ENCODE measurements around the gene SIRT4. TPM values are rescaled to one million over a fixed set of nuclear protein-coding genes. Genes with fewer than 3 reads are reported as not detected.
A peak's percentile ranks its signal among the peaks of the same experiment; 100 is the strongest.

SIRT4 gene
- total RNA-seq, 1 experiment from 2014 or later = 2.8 TPM

GRCh38 chr12:120316798-120317223 is 14.7 kb downstream of the SIRT4 start:
- ATAC-seq = no peak
- POLR2A ChIA-PET = interaction anchor here (0.6 to 1.2 kb wide), 8 partner anchors 10 to 179 kb away, joined by 3 to 8 read pairs (median 3); partner anchors contain the start of genes DYNLL1, RNU4-1, RNU4-2 and RPLP0
- peak overlapping the region; percentile 68 for H3K27ac Mint-ChIP-seq

GRCh38 chr12:120317224-120318105 is 15.3 kb downstream of the SIRT4 start:
- DNase-seq (ENCODE audit: low spot score) = peak; percentile 100
- POLR2A ChIA-PET = interaction anchor here (0.6 to 1.2 kb wide), 9 partner anchors 11 to 178 kb away, joined by 3 to 8 read pairs (median 3); partner anchors contain the start of genes DYNLL1, RNU4-1, RNU4-2 and RPLP0
- Mint-ChIP-seq H3K27me3 (ENCODE audit: low read depth) (peaks cover 5% of the 10 kb centered on the region), H3K9me3 (0 out of 2 replicates have a peak, but pooled peaks cover 4% of the 10 kb centered on the region), H3K36me3 (no peaks in the 10 kb centered on the region), H3K4me1 (peaks cover 11% of the 10 kb centered on the region), H3K27ac (peak overlapping the region; percentile 68), H3K4me3 (peak overlapping the region; percentile 80)
- CTCF ChIA-PET = interaction anchor here (0.6 to 6.6 kb wide), 20 partner anchors 9 to 391 kb away, joined by 3 to 125 read pairs (median 3); partner anchors contain the start of genes PXN and SIRT4
- ATAC-seq = peak; percentile 98
- no peak for TF ChIP-seq GTF2I (CRISPR knock-in tag; conservative IDR thresholded peaks at IDR 0.05)
- TF ChIP-seq ZNF263 (CRISPR knock-in tag; IDR thresholded peaks at IDR 0.05; ENCODE audit: low read depth) = no peak
- no peak; the same call in 1 of the 2 replicates for TF ChIP-seq CREM (CRISPR knock-in tag; IDR thresholded peaks at IDR 0.05)
- no peak for TF ChIP-seq NR1H2 (CRISPR knock-in tag; IDR thresholded peaks at IDR 0.05)
- peak; percentile 98 for TF ChIP-seq MAX (CRISPR knock-in tag; IDR thresholded peaks at IDR 0.05)
- TF ChIP-seq RORB (CRISPR knock-in tag; IDR thresholded peaks at IDR 0.05) = no peak
- TF ChIP-seq ATF1 (CRISPR knock-in tag; IDR thresholded peaks at IDR 0.05) = no peak
- TF ChIP-seq USF2 (CRISPR knock-in tag; IDR thresholded peaks at IDR 0.05) = peak; percentile 99
- no peak for TF ChIP-seq PRDM15 (CRISPR knock-in tag; IDR thresholded peaks at IDR 0.05)
- TF ChIP-seq SMAD3 (CRISPR knock-in tag; IDR thresholded peaks at IDR 0.05; ENCODE audit: borderline replicate concordance) = no peak
- TF ChIP-seq IRF2 (CRISPR knock-in tag; IDR thresholded peaks at IDR 0.05; ENCODE audit: borderline replicate concordance, low read depth) = no peak
- no peak for TF ChIP-seq PRRX2 (CRISPR knock-in tag; IDR thresholded peaks at IDR 0.05)
- TF ChIP-seq ZBTB21 (CRISPR knock-in tag; IDR thresholded peaks at IDR 0.05; ENCODE audit: borderline replicate concordance) = no peak
- no peak for TF ChIP-seq AFF4 (CRISPR knock-in tag; IDR thresholded peaks at IDR 0.05; ENCODE audit: borderline replicate concordance)
- no peak for TF ChIP-seq ZNF396 (CRISPR knock-in tag; IDR thresholded peaks at IDR 0.05; ENCODE audit: borderline replicate concordance)
- TF ChIP-seq NR3C1 (CRISPR knock-in tag; conservative IDR thresholded peaks at IDR 0.05; ENCODE audit: low read depth) = no peak
- TF ChIP-seq NFE2L1 (CRISPR knock-in tag; IDR thresholded peaks at IDR 0.05) = no peak
- no peak for TF ChIP-seq ZNF219 (CRISPR knock-in tag; IDR thresholded peaks at IDR 0.05; ENCODE audit: borderline replicate concordance)
- no peak for TF ChIP-seq SMAD4 (CRISPR knock-in tag; IDR thresholded peaks at IDR 0.05)
- TF ChIP-seq HMGXB4 (CRISPR knock-in tag; IDR thresholded peaks at IDR 0.05) = peak; percentile 63
- no peak for TF ChIP-seq KAT7 (CRISPR knock-in tag; IDR thresholded peaks at IDR 0.05; ENCODE audit: borderline replicate concordance)

More at GRCh38 chr12:120316798-120317223, 14.7 kb downstream of the SIRT4 start:
- Mint-ChIP-seq H3K4me3 (peak overlapping the region; percentile 80), H3K27me3 (ENCODE audit: low read depth) (peaks cover 5% of the 10 kb centered on the region), H3K4me1 (peaks cover 11% of the 10 kb centered on the region), H3K36me3 (no peaks in the 10 kb centered on the region), H3K9me3 (0 out of 2 replicates have a peak, but pooled peaks cover 4% of the 10 kb centered on the region)
- no peak for TF ChIP-seq ZNF416 (CRISPR knock-in tag; IDR thresholded peaks at IDR 0.05)
- TF ChIP-seq SMAD3 (CRISPR knock-in tag; IDR thresholded peaks at IDR 0.05; ENCODE audit: borderline replicate concordance) = no peak
- TF ChIP-seq ZNF263 (CRISPR knock-in tag; IDR thresholded peaks at IDR 0.05; ENCODE audit: low read depth) = no peak
- CTCF ChIA-PET = interaction anchor here (0.6 to 6.6 kb wide), 18 partner anchors 9 to 390 kb away, joined by 3 to 125 read pairs (median 4); partner anchors contain the start of genes PXN and SIRT4
- no peak for DNase-seq (ENCODE audit: low spot score)
